H1 (cell line): ENCODE measurements around the gene OLA1. TPM values are rescaled to one million over a fixed set of nuclear protein-coding genes. Genes with fewer than 3 reads are reported as not detected.

ENCODE experiments used
- CTCF ChIA-PET: fragments of 300-600 bp; sonication (Branson Sonifier 250); formaldehyde crosslinking; loops from one replicate; lab custom pipeline; 2021; ENCODE audit not compliant: partially characterized antibody; lab: Charles Lee
- POLR2A ChIA-PET: fragments of 300-600 bp; sonication (Branson Sonifier 250); formaldehyde crosslinking; loops from one replicate; lab custom pipeline; 2021; ENCODE audit warnings: inconsistent platforms; ENCODE audit not compliant: partially characterized antibody; lab: Charles Lee
- DNase-seq, 2 experiments: peaks; one replicate each; pipeline versions ENCODE4 v3.0.0 to v3.0.0-alpha.2; 2010 to 2022; ENCODE audit warnings: low spot score in 2 of 2, low read depth in 1 of 2, mixed read lengths in 1 of 2
- FAIRE-seq: peaks from 2 replicates; lab custom pipeline; 2011; peaks lifted over from hg19 to GRCh38; lab: Jason Lieb, UNC
- H2AFZ ChIP-seq: 2 replicates; pipeline ENCODE4 v1.8.1; 2012; ENCODE audit warnings: low read length, inconsistent platforms
- H2AK5ac ChIP-seq: 2 replicates; pipeline ENCODE4 v1.6.1; 2013; ENCODE audit warnings: low read depth, low read length
- H2BK120ac ChIP-seq: replicated peaks from 2 replicates; pipeline ENCODE3; 2013; ENCODE audit warnings: low read depth, low read length, inconsistent platforms
- H2BK12ac ChIP-seq: 2 replicates; pipeline ENCODE4 v1.6.1; 2013; ENCODE audit warnings: low read depth, low read length
- H2BK15ac ChIP-seq: 2 replicates; pipeline ENCODE4 v1.6.1; 2013; ENCODE audit warnings: low read length
- H2BK20ac ChIP-seq: 2 replicates; pipeline ENCODE4 v1.6.1; 2013; ENCODE audit warnings: low read length
- H2BK5ac ChIP-seq: 2 replicates; pipeline ENCODE4 v1.6.1; 2013; ENCODE audit warnings: low read depth, low read length
- H3K14ac ChIP-seq: 2 replicates; pipeline ENCODE4 v1.6.1; 2013; ENCODE audit warnings: inconsistent platforms; ENCODE audit not compliant: insufficient read length
- H3K18ac ChIP-seq: 2 replicates; pipeline ENCODE4 v1.6.1; 2013; ENCODE audit warnings: low read length; ENCODE audit errors: extremely low read depth
- H3K23ac ChIP-seq: 2 replicates; pipeline ENCODE4 v1.6.1; 2013; ENCODE audit warnings: inconsistent platforms; ENCODE audit not compliant: insufficient read length
- H3K23me2 ChIP-seq: 2 replicates; pipeline ENCODE4 v1.6.1; 2013; ENCODE audit warnings: low read depth, low read length
- H3K27ac ChIP-seq: 2 replicates; pipeline ENCODE4 v1.6.1; 2011; ENCODE audit warnings: low read depth, low read length, inconsistent platforms
- H3K27me3 ChIP-seq, 4 experiments: replicated peaks in 1 of 4; 1 replicate in 1 of 4; 2 replicates in 3 of 4; pipeline versions ENCODE4 v1.6.1 to v1.8.1; 2011 to 2013; ENCODE audit warnings: low read length in 3 of 4, mild to moderate bottlenecking in 3 of 4, inconsistent platforms in 2 of 4, mixed read lengths in 2 of 4, moderate library complexity in 1 of 4; ENCODE audit not compliant: control insufficient read depth in 3 of 4, insufficient read depth in 3 of 4; ENCODE audit errors: extremely low read depth in 1 of 4
- H3K36me3 ChIP-seq, 4 experiments: 2 replicates each; pipeline versions ENCODE4 v1.6.1 to v1.8.1; 2011 to 2013; ENCODE audit warnings: mild to moderate bottlenecking in 4 of 4, low read length in 3 of 4, moderate library complexity in 2 of 4, control low read depth in 1 of 4, inconsistent platforms in 1 of 4; ENCODE audit not compliant: insufficient read depth in 4 of 4, control insufficient read depth in 2 of 4
- H3K4ac ChIP-seq: replicated peaks from 2 replicates; pipeline ENCODE3; 2013; ENCODE audit warnings: low read length, low read depth, mixed read lengths, inconsistent platforms; ENCODE audit not compliant: insufficient read length
- H3K4me1 ChIP-seq, 4 experiments: replicated peaks in 1 of 4; 1 replicate in 1 of 4; 2 replicates in 3 of 4; pipeline versions ENCODE4 v1.6.1 to v1.8.1; 2011 to 2013; ENCODE audit warnings: low read length in 3 of 4, inconsistent platforms in 2 of 4, mixed read lengths in 1 of 4; ENCODE audit not compliant: insufficient read depth in 4 of 4, control insufficient read depth in 3 of 4
- H3K4me2 ChIP-seq, 2 experiments: 2 replicates each; pipeline versions ENCODE4 v1.6.1 to v1.8.1; 2011 to 2013; ENCODE audit warnings: low read depth in 2 of 2, low read length in 2 of 2, control low read depth in 1 of 2, inconsistent platforms in 1 of 2, mild to moderate bottlenecking in 1 of 2; ENCODE audit not compliant: insufficient read depth in 1 of 2
- H3K4me3 ChIP-seq, 4 experiments: fragments of 200-600, 300-600 bp in 1 of 4; sonication (generic), shearing (Covaris generic), sonication (Bioruptor Twin) in 1 of 4; 2 replicates each; pipeline versions ENCODE4 v1.5.1 to v1.8.1; 2011 to 2016; ENCODE audit warnings: low read length in 4 of 4, low read depth in 3 of 4, control low read depth in 2 of 4, inconsistent platforms in 2 of 4, mild to moderate bottlenecking in 2 of 4, mixed read lengths in 1 of 4, moderate library complexity in 1 of 4; ENCODE audit not compliant: insufficient read depth in 2 of 4; ENCODE audit errors: extremely low read depth in 1 of 4
- H3K56ac ChIP-seq: replicated peaks from 2 replicates; pipeline ENCODE3; 2013; ENCODE audit warnings: low read depth, mild to moderate bottlenecking, mixed read lengths, low read length, inconsistent platforms; ENCODE audit not compliant: insufficient read length
- H3K79me1 ChIP-seq: 2 replicates; pipeline ENCODE4 v1.6.1; 2013; ENCODE audit warnings: low read depth, low read length, control low read depth
- H3K79me2 ChIP-seq, 2 experiments: 2 replicates each; pipeline versions ENCODE4 v1.6.1 to v1.8.1; 2012 to 2013; ENCODE audit warnings: low read length in 2 of 2, mild to moderate bottlenecking in 2 of 2, inconsistent platforms in 1 of 2; ENCODE audit not compliant: insufficient read depth in 2 of 2, control insufficient read depth in 1 of 2
- H3K9ac ChIP-seq, 4 experiments: replicated peaks in 1 of 4; 1 replicate in 1 of 4; 2 replicates in 3 of 4; pipeline versions ENCODE4 v1.6.1 to v1.8.1; 2011 to 2013; ENCODE audit warnings: low read depth in 3 of 4, low read length in 3 of 4, control low read depth in 2 of 4, mild to moderate bottlenecking in 2 of 4, moderate library complexity in 2 of 4, inconsistent platforms in 1 of 4; ENCODE audit errors: extremely low read depth in 1 of 4
- H3K9me3 ChIP-seq, 2 experiments: 2 replicates each; pipeline versions ENCODE4 v1.6.1 to v1.8.1; 2012 to 2013; ENCODE audit warnings: mild to moderate bottlenecking in 2 of 2, moderate library complexity in 2 of 2, control low read depth in 1 of 2, inconsistent platforms in 1 of 2, low read depth in 1 of 2, low read length in 1 of 2, mixed read lengths in 1 of 2; ENCODE audit not compliant: insufficient read depth in 2 of 2
- H4K20me1 ChIP-seq, 2 experiments: replicated peaks in 1 of 2; 2 replicates each; pipeline versions ENCODE3 to v1.8.1; 2011 to 2013; ENCODE audit warnings: inconsistent platforms in 2 of 2, low read length in 2 of 2, mild to moderate bottlenecking in 1 of 2; ENCODE audit not compliant: insufficient read depth in 2 of 2, control insufficient read depth in 1 of 2
- H4K5ac ChIP-seq: 2 replicates; pipeline ENCODE4 v1.6.1; 2013; ENCODE audit warnings: low read length, low read depth, mixed read lengths, inconsistent platforms; ENCODE audit not compliant: insufficient read length
- H4K8ac ChIP-seq: 2 replicates; pipeline ENCODE4 v1.8.0; 2013; ENCODE audit warnings: mild to moderate bottlenecking, moderate library complexity, low read length, inconsistent platforms; ENCODE audit not compliant: insufficient read depth; ENCODE audit errors: extremely low read depth
- H4K91ac ChIP-seq: replicated peaks from 2 replicates; pipeline ENCODE3; 2013; ENCODE audit warnings: low read length, mixed read lengths, inconsistent platforms; ENCODE audit not compliant: insufficient read length
- BCL11A ChIP-seq, 2 experiments: IDR thresholded peaks; one replicate each; pipeline ENCODE4 v1.6.1; 2011; ENCODE audit warnings: low read depth in 2 of 2, low read length in 2 of 2, mild to moderate bottlenecking in 2 of 2
- KDM4A ChIP-seq: IDR thresholded peaks from one replicate; pipeline ENCODE4 v1.7.1; 2012; ENCODE audit warnings: low read depth, mild to moderate bottlenecking, moderate library complexity, low read length, inconsistent platforms; ENCODE audit not compliant: severe bottlenecking
- POLR2A ChIP-seq, 2 experiments: IDR thresholded peaks; 1 replicate in 1 of 2; 2 replicates in 1 of 2; pipeline ENCODE4 v1.6.1; 2011; ENCODE audit warnings: low read depth in 2 of 2, low read length in 2 of 2, mild to moderate bottlenecking in 2 of 2; ENCODE audit errors: control extremely low read depth in 1 of 2
- WGBS, 2 experiments: shearing (Covaris generic) in 1 of 2; methylation state at CpG; one replicate each; pipeline versions ENCODE4 v1.1.6 to v1.1.7; 2013 to 2015; ENCODE audit warnings: low lambda C conversion rate in 2 of 2, mixed read lengths in 2 of 2, inconsistent platforms in 1 of 2, low coverage in 1 of 2, missing lambda C conversion rate in 1 of 2; ENCODE audit not compliant: insufficient replicate concordance in 2 of 2, insufficient coverage in 1 of 2, insufficient read length in 1 of 2; ENCODE audit errors: extremely low coverage in 1 of 2, missing lambda C conversion rate in 1 of 2; 5-methylcytosine and 5-hydroxymethylcytosine counted together
- polyA plus RNA-seq, 7 experiments: library from polyadenylated mRNA; depleted of rRNA in 3 of 7; stranded (reverse) in 5 of 7; unstranded in 2 of 7; fragments of >200 nt in 5 of 7; fragments of 200-250 nt in 2 of 7; gene quantifications; 1 replicate in 5 of 7; 2 replicates in 1 of 7; 4 replicates in 1 of 7; pipeline versions ENCODE4 v1.2.1 to v1.2.3, GENCODE V29; 2011 to 2013; ENCODE audit warnings: missing spikeins in 2 of 7, mixed read lengths in 2 of 7
- total RNA-seq: library from RNA; stranded (reverse); fragmentation: NEBNext Ultra II Directional; extraction: Animal tissue kit (Norgen Biotek cat#: 25700); gene quantifications from 2 replicates; pipeline ENCODE4 v1.2.1, GENCODE V29; 2021
- TF ChIP-seq, protein P1 (sequence below): IDR thresholded peaks from 2 replicates; pipeline ENCODE4 v1.6.1; 2011; ENCODE audit warnings: low read length, improper control_type of control experiment

OLA1 gene
- total and polyA plus RNA-seq, 2 of the 8 experiments (the other 6 are each of a cell fraction or from before 2014, with no cell fraction given) = 39.3 to 158 TPM

DNA sequence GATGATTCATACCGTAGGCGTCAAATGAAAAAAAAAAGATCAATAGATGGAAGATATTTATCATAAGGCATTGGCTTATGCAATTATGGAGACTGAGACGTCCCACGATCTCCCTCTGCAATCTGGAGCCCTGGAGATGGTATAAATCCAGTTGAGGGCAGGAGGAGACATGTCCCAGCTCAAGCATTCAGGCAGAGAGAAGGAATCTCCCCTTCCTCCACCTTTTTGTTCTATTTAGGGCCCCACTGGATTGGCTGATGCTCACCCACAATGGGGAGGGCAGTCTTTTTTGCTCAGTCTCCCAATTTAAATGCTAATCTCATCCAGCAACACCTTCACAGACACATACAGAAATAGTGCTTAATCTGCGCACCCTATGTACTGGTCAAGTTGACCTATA lies 18.0 kb upstream of the OLA1 start:
- Histone ChIP-seq H3K79me1 (no peaks in the 10 kb centered on the region), H3K79me2 (no peaks in the 10 kb centered on the region), H4K5ac (no peak overlapping the region), H2BK15ac (no peak overlapping the region), H3K27ac (no peak overlapping the region), H4K20me1 (no peaks in the 10 kb centered on the region), H2BK120ac (no peak overlapping the region), H2AK5ac (no peak overlapping the region), H3K4me3 (peak overlapping the region in 1 of 4 experiments; percentile 27; a peak in 1 of 8 replicates), H2BK12ac (no peak overlapping the region), H3K9ac (no peak overlapping the region), H3K36me3 (no peaks in the 10 kb centered on the region), H2BK20ac (peak overlapping the region; percentile 23; the same call in 1 of the 2 replicates), H3K56ac (no peak overlapping the region), H3K4me2 (peak overlapping the region; percentile 28 to 40; a peak in 2 of 4 replicates), H3K18ac (no peak overlapping the region), H2AFZ (no peak overlapping the region), H2BK5ac (peak overlapping the region; percentile 11; the same call in 1 of the 2 replicates), H3K9me3 (no peaks in the 10 kb centered on the region), H3K23me2 (no peaks in the 10 kb centered on the region), H3K4ac (no peak overlapping the region), H3K4me1 (peaks cover 0 to 12% (median 4%) of the 10 kb centered on the region in 4 experiments; a peak in 5 of 7 replicates), H3K27me3 (no peaks in the 10 kb centered on the region), H3K14ac (no peak overlapping the region), H4K91ac (no peak overlapping the region), H4K8ac (no peak overlapping the region), H3K23ac (no peak overlapping the region)
- WGBS, 2 experiments = 69% methylated on average over 5 of the region's 5 CpGs; no CpG with 5 or more reads in 1 of the 2 experiments
- CTCF ChIA-PET = interaction anchor here (1.5 kb wide), 1 partner anchor 11 kb away, joined by 5 read pairs; no protein-coding TSS in a partner anchor
- FAIRE-seq (no peak), DNase-seq (no peak)
- TF ChIP-seq, protein P1, sequence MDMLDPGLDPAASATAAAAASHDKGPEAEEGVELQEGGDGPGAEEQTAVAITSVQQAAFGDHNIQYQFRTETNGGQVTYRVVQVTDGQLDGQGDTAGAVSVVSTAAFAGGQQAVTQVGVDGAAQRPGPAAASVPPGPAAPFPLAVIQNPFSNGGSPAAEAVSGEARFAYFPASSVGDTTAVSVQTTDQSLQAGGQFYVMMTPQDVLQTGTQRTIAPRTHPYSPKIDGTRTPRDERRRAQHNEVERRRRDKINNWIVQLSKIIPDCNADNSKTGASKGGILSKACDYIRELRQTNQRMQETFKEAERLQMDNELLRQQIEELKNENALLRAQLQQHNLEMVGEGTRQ = no peak
- TF ChIP-seq POLR2A (IDR thresholded peaks at IDR 0.05; ENCODE audit: control extremely low read depth in 1 of 2, low read depth in 2 of 2, low read length in 2 of 2) = no peak
- no peak for TF ChIP-seq BCL11A (IDR thresholded peaks at IDR 0.05; ENCODE audit: low read depth in 2 of 2, low read length in 2 of 2)
- TF ChIP-seq KDM4A = no peak
- POLR2A ChIA-PET = interaction anchor here (1.0 kb wide), 1 partner anchor 9 kb away, joined by 5 read pairs; no protein-coding TSS in a partner anchor
